SK-N-SH (cell line): ENCODE data around the gene PNMA6E. TPM values are rescaled to one million over a fixed set of nuclear protein-coding genes. Genes with fewer than 3 reads are reported as not detected.

Source experiments
- CTCF ChIA-PET: fragments of 300-600, 350-600 bp; formaldehyde crosslinking; extraction: SDS; loops from one replicate; lab custom pipeline; 2021; lab: Yijun Ruan, JAX
- POLR2A ChIA-PET: fragments of 350-600 bp; sonication (Branson Sonifier 250); formaldehyde crosslinking; extraction: SDS; loops from one replicate; lab custom pipeline; 2020; ENCODE audit warnings: antibody characterized with exemption, inconsistent platforms; lab: Yijun Ruan, JAX
- DNase-seq: peaks from one replicate; pipeline ENCODE4 v3.0.0; 2012
- H2AFZ ChIP-seq: fragments of 200-600 bp; sonication (generic); 2 replicates; pipeline ENCODE4 v1.8.1; 2016; ENCODE audit warnings: antibody characterized with exemption, mild to moderate bottlenecking, low read depth
- H3F3A ChIP-seq: fragments of 200-600 bp; sonication (generic); replicated peaks from 2 replicates; pipeline ENCODE3; 2016; ENCODE audit warnings: antibody characterized with exemption, mild to moderate bottlenecking; ENCODE audit not compliant: insufficient read depth
- H3K27ac ChIP-seq, 2 experiments: fragments of 200-500 bp in 1 of 2; fragments of 200-600 bp in 1 of 2; sonication (Bioruptor generic) in 1 of 2; sonication (generic), shearing (Covaris generic) in 1 of 2; 2 replicates each; pipeline versions ENCODE4 v1.5.1 to v1.6.1; 2014 to 2016; ENCODE audit warnings: low read depth in 2 of 2, inconsistent platforms in 1 of 2, low read length in 1 of 2, mild to moderate bottlenecking in 1 of 2, mixed read lengths in 1 of 2
- H3K27me3 ChIP-seq: fragments of 200-600 bp; sonication (generic), shearing (Covaris generic); 2 replicates; pipeline ENCODE4 v1.6.1; 2016; ENCODE audit warnings: mixed run types; ENCODE audit not compliant: insufficient read depth
- H3K36me3 ChIP-seq, 2 experiments: fragments of 200-500 bp in 1 of 2; fragments of 200-600 bp in 1 of 2; sonication (Bioruptor generic) in 1 of 2; sonication (generic) in 1 of 2; replicated peaks in 1 of 2; 2 replicates each; pipeline versions ENCODE3 to v1.5.1; 2014 to 2016; ENCODE audit warnings: low read length in 1 of 2, mild to moderate bottlenecking in 1 of 2; ENCODE audit not compliant: insufficient read depth in 2 of 2, control insufficient read depth in 1 of 2
- H3K4me1 ChIP-seq, 2 experiments: fragments of 200-500 bp in 1 of 2; fragments of 200-600 bp in 1 of 2; sonication (Bioruptor generic) in 1 of 2; sonication (generic), shearing (Covaris generic) in 1 of 2; 2 replicates each; pipeline versions ENCODE4 v1.5.1 to v1.6.1; 2014 to 2016; ENCODE audit warnings: low read depth in 1 of 2, low read length in 1 of 2, mixed run types in 1 of 2; ENCODE audit not compliant: insufficient read depth in 2 of 2, control insufficient read depth in 1 of 2
- H3K4me2 ChIP-seq: fragments of 200-600 bp; sonication (generic), shearing (Covaris generic); 2 replicates; pipeline ENCODE4 v1.6.1; 2017; ENCODE audit warnings: mixed run types
- H3K4me3 ChIP-seq, 2 experiments: fragments of 200-500 bp in 1 of 2; fragments of 200-600 bp in 1 of 2; sonication (Bioruptor generic) in 1 of 2; sonication (generic), shearing (Covaris generic) in 1 of 2; 2 replicates each; pipeline versions ENCODE4 v1.5.1 to v1.8.1; 2014 to 2016; ENCODE audit warnings: low read depth in 2 of 2, inconsistent platforms in 1 of 2, low read length in 1 of 2, mild to moderate bottlenecking in 1 of 2, mixed read lengths in 1 of 2, moderate library complexity in 1 of 2
- H3K79me2 ChIP-seq: fragments of 200-600 bp; sonication (generic); 2 replicates; pipeline ENCODE4 v1.8.1; 2017; ENCODE audit warnings: mild to moderate bottlenecking; ENCODE audit not compliant: insufficient read depth
- H3K9ac ChIP-seq: fragments of 200-600 bp; sonication (generic); 2 replicates; pipeline ENCODE4 v1.6.1; 2017; ENCODE audit warnings: mixed run types
- H3K9me2 ChIP-seq: fragments of 200-600 bp; sonication (generic); 2 replicates; pipeline ENCODE4 v1.6.1; 2017; ENCODE audit warnings: mixed run types
- H3K9me3 ChIP-seq: fragments of 200-600 bp; sonication (generic); 2 replicates; pipeline ENCODE4 v1.6.1; 2017; ENCODE audit warnings: mixed run types, mild to moderate bottlenecking, moderate library complexity
- H4K20me1 ChIP-seq: fragments of 200-600 bp; sonication (generic); 2 replicates; pipeline ENCODE4 v1.6.1; 2017; ENCODE audit warnings: mild to moderate bottlenecking, mixed run types; ENCODE audit not compliant: insufficient read depth
- CHD2 ChIP-seq: fragments of 150-350 bp; IDR thresholded peaks from 2 replicates; pipeline ENCODE4 v1.6.1; 2018; ENCODE audit warnings: low read length; ENCODE audit not compliant: partially characterized antibody
- ELF1 ChIP-seq: IDR thresholded peaks from 2 replicates; pipeline ENCODE4 v1.4.0; 2012
- FOSL2 ChIP-seq: IDR thresholded peaks from 2 replicates; pipeline ENCODE4 v1.4.0; 2012; ENCODE audit warnings: low read depth, mild to moderate bottlenecking, moderate library complexity, borderline replicate concordance
- FOXJ3 ChIP-seq: sonication (generic); formaldehyde crosslinking; IDR thresholded peaks from 2 replicates; pipeline ENCODE4 v1.5.1; 2020; ENCODE audit warnings: mild to moderate bottlenecking, missing genetic modification reagents
- GABPA ChIP-seq: IDR thresholded peaks from 2 replicates; pipeline ENCODE4 v1.4.0; 2012; ENCODE audit warnings: low read depth, mild to moderate bottlenecking
- IRF3 ChIP-seq: fragments of 150-350 bp; IDR thresholded peaks from 2 replicates; pipeline ENCODE4 v1.6.1; 2016; ENCODE audit warnings: mild to moderate bottlenecking, low read depth, low read length
- PBX3 ChIP-seq: IDR thresholded peaks from 2 replicates; pipeline ENCODE4; 2012
- POLR2AphosphoS5 ChIP-seq: IDR thresholded peaks from 2 replicates; pipeline ENCODE4 v1.6.1; 2012; ENCODE audit warnings: low read depth, low read length
- RAD21 ChIP-seq: IDR thresholded peaks from 2 replicates; pipeline ENCODE4 v1.6.1; 2012; ENCODE audit warnings: mild to moderate bottlenecking, low read length
- RCOR1 ChIP-seq: fragments of 150-350 bp; IDR thresholded peaks from 2 replicates; pipeline ENCODE4 v1.6.1; 2017; ENCODE audit warnings: antibody characterized with exemption, low read length
- SMC3 ChIP-seq: IDR thresholded peaks from 2 replicates; pipeline ENCODE4 v1.6.1; 2012; ENCODE audit warnings: low read depth, low read length, improper control_type of control experiment
- YY1 ChIP-seq: IDR thresholded peaks from 2 replicates; pipeline ENCODE4 v1.4.0; 2012; ENCODE audit warnings: low read depth, mild to moderate bottlenecking
- ZBTB33 ChIP-seq: IDR thresholded peaks from 2 replicates; pipeline ENCODE4 v1.4.0; 2012; ENCODE audit warnings: low read depth, borderline replicate concordance
- WGBS: methylation state at CpG from one replicate; pipeline ENCODE4 v1.1.6; 2017; ENCODE audit warnings: low lambda C conversion rate; 5-methylcytosine and 5-hydroxymethylcytosine counted together
- polyA plus RNA-seq, 3 experiments: library from polyadenylated mRNA; depleted of rRNA; stranded (reverse); fragments of >200 nt; gene quantifications; 2 replicates each; pipeline ENCODE4 v1.2.3, GENCODE V29; 2012
- TF ChIP-seq, protein P1 (sequence below): IDR thresholded peaks from 2 replicates; pipeline ENCODE4 v1.4.0; 2012; ENCODE audit warnings: low read depth

PNMA6E gene
- polyA plus RNA-seq, 1 of the 3 experiments (the other 2 are of a cell fraction): not detected

- TF ChIP-seq PBX3 (no peak), FOXJ3 (no peak), FOSL2 (no peak), RCOR1 (no peak), RAD21 (no peak), CHD2 (no peak), IRF3 (no peak)
Measured at GRCh38 chrX:153409414-153410101, 8.4 kb upstream of the PNMA6E start (continued).

DNA sequence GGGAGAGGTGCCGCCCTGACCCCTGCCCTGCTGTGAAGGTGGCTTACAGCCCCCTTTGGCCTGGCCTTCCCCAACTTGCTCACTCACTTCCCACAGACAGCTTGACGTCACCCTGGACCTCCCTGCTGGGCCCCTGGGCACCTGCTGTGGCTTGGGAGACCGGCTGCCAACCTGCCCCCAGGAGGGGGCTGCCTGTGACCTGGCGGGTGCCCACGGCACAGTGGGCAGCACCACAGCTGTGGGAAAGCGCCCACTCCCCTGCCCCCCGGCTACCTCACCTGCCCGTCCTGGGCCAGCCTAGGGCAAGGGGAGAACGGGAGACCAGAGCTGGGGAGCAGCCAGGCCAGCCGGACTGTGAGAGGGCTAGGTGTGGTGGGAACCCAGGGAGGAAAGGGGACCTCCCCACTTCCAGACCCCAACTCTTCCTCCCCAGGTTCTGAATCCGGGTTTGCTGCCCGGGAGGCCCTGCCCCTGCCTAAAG lies 7.8 kb upstream of the PNMA6E start:
- no peak overlapping the region for H3K4me2 ChIP-seq
- H3K4me1 ChIP-seq: peaks cover 0 to 7% of the 10 kb centered on the region in 2 experiments; a peak in 1 of 4 replicates
- no peak overlapping the region for H3K4me3 ChIP-seq
- no peak for TF ChIP-seq GABPA
- TF ChIP-seq ELF1: no peak
- no peak for TF ChIP-seq POLR2AphosphoS5
- TF ChIP-seq, protein P1, sequence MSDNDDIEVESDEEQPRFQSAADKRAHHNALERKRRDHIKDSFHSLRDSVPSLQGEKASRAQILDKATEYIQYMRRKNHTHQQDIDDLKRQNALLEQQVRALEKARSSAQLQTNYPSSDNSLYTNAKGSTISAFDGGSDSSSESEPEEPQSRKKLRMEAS: no peak
- no peak for TF ChIP-seq ZBTB33
- TF ChIP-seq SMC3: no peak
- no peak for TF ChIP-seq CHD2
- TF ChIP-seq FOXJ3: no peak
- no peak for TF ChIP-seq IRF3
- TF ChIP-seq YY1: no peak
- H3K36me3 ChIP-seq: no peaks in the 10 kb centered on the region
- no peaks in the 10 kb centered on the region for H3F3A ChIP-seq
- no peaks in the 10 kb centered on the region for H3K9me3 ChIP-seq
- ChIA-PET CTCF (interaction anchor here (1.6 kb wide), 1 partner anchor 9 kb away, joined by 4 read pairs; no protein-coding TSS in a partner anchor), POLR2A (no interaction called here)
- no peaks in the 10 kb centered on the region for H4K20me1 ChIP-seq
- peaks cover 52% of the 10 kb centered on the region for H3K27me3 ChIP-seq
- no peak overlapping the region for H3K9ac ChIP-seq
- WGBS: 58% methylated on average over 4 of the region's 12 CpGs
- H2AFZ ChIP-seq: no peak overlapping the region
- no peaks in the 10 kb centered on the region for H3K79me2 ChIP-seq
- DNase-seq: no peak
- no peak overlapping the region for H3K27ac ChIP-seq
- no peaks in the 10 kb centered on the region for H3K9me2 ChIP-seq
